NB4 (cell line): ENCODE measurements around the gene GIMD1.

Source experiments
- DNase-seq: peaks from one replicate; pipeline ENCODE4 v3.0.0; 2010; ENCODE audit warnings: low read depth
- H3K4me3 ChIP-seq: one replicate; pipeline ENCODE4 v1.5.1; 2011; ENCODE audit warnings: mild to moderate bottlenecking, low read depth, low read length, moderate library complexity
- MYC ChIP-seq: IDR thresholded peaks from 2 replicates; pipeline ENCODE4 v1.6.1; 2011; ENCODE audit warnings: low read depth, low read length
- POLR2A ChIP-seq: IDR thresholded peaks from 2 replicates; pipeline ENCODE4 v1.6.1; 2011; ENCODE audit warnings: mild to moderate bottlenecking; ENCODE audit not compliant: insufficient read length; ENCODE audit errors: extremely low read depth
- TF ChIP-seq, protein P1 (sequence below): IDR thresholded peaks from one replicate; pipeline ENCODE4 v1.5.1; 2012; ENCODE audit warnings: low read depth, low read length
- TF ChIP-seq, protein P2 (sequence below): IDR thresholded peaks from 2 replicates; pipeline ENCODE4 v1.6.1; 2011; ENCODE audit warnings: low read depth, low read length

Gene GIMD1

DNA sequence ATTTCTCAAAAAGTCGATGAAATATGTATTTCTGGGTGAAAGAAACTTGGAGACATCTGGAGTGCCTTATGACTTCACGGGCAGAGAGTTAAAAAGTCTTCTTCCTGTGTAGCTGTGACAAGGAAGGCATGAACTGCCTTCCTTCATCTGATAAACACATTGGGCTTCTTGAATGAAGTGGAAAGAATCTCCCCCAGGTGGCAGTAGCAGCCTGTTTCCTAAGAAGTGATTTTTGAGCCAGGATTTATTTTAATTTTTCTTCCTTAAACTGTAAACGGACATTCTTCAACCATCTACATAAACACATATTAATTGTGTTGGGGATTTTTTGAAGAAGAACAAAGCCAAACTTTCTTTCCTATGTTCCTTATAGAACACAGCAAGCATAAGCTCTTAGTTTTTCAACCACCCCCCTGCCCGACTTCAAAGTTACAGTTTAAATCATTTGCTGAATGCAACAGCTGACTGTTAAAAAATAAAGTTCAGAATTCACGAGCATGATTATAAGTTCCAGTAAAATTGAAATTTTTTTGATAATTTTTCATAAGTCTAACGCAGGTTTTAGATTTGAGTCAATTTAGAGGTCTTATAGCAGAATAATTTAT, 980 bp upstream of the GIMD1 start:
- TF ChIP-seq, protein P1, sequence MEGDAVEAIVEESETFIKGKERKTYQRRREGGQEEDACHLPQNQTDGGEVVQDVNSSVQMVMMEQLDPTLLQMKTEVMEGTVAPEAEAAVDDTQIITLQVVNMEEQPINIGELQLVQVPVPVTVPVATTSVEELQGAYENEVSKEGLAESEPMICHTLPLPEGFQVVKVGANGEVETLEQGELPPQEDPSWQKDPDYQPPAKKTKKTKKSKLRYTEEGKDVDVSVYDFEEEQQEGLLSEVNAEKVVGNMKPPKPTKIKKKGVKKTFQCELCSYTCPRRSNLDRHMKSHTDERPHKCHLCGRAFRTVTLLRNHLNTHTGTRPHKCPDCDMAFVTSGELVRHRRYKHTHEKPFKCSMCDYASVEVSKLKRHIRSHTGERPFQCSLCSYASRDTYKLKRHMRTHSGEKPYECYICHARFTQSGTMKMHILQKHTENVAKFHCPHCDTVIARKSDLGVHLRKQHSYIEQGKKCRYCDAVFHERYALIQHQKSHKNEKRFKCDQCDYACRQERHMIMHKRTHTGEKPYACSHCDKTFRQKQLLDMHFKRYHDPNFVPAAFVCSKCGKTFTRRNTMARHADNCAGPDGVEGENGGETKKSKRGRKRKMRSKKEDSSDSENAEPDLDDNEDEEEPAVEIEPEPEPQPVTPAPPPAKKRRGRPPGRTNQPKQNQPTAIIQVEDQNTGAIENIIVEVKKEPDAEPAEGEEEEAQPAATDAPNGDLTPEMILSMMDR, result peak; percentile 61
- TF ChIP-seq, protein P2, sequence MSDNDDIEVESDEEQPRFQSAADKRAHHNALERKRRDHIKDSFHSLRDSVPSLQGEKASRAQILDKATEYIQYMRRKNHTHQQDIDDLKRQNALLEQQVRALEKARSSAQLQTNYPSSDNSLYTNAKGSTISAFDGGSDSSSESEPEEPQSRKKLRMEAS, result peak; percentile 50
- TF ChIP-seq MYC (peak; percentile 38; the same call in 1 of the 2 replicates), POLR2A (no peak)
- no peak overlapping the region for H3K4me3 ChIP-seq
- peak; percentile 85 for DNase-seq

DNA sequence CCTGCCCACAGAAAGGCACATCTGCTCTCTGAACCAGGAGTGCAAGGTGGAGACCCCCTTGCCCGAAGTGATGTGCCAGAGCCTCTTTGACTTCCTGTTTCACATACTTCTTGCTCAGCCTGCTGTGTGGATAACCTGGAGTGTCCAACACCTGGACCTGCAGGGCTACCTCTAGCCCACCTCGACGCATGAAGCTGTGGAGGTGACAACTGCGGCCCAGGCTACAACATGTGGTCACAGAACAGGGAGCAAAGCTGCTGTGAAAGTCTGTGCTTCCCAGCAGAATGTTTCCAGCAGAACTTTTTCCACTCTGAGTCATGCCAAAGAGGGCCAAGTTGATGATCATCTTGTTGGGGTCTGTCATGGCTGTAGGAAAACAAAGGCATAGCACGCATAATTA, 1.5 kb downstream of the GIMD1 start:
- no peak for DNase-seq
- TF ChIP-seq, protein P1, result no peak
- TF ChIP-seq, protein P2, result no peak
- TF ChIP-seq POLR2A (no peak), MYC (no peak)
- no peak overlapping the region for H3K4me3 ChIP-seq

DNA sequence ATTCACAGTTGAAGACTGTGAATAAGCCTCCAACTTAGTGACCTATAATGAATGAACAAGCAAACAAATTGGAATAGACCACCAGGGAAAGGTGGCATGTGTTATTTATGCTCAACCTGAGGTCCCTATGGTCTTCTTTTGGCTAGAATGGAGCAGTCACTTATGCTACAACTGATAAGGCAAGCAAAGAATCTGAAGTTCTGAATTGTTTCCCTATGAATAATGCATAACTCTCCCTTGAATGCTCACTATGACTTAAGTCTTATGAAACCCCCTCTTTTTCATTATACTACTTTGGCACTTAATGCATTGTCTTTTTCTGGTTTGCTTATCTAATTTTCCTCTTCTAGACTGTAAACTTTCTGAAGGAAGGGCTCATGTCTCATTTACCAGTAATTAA, 2.6 kb downstream of the GIMD1 start:
- TF ChIP-seq, protein P1, result no peak
- TF ChIP-seq, protein P2, result no peak
- TF ChIP-seq MYC, result no peak
- no peak for TF ChIP-seq POLR2A
- DNase-seq, result no peak
- H3K4me3 ChIP-seq, result no peak overlapping the region

DNA sequence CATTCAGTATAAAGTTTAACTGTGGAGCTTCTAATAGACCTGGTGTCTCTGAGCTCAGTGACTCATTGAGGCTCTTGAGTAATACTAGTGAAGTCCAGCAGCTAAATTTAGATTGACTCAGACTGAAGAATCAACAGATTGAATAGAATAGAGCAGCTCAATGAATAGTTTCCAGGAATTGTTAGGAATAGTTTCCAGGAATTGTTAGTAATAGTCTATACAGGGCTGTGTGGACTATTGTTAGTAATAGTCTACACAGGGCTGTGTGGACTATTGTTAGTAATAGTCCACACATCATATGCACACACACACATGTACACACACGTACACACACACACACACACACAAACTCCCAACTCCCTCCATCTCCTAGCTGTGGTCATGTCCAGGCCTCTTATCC, 3.0 kb downstream of the GIMD1 start:
- TF ChIP-seq, protein P2, result no peak
- TF ChIP-seq POLR2A (no peak), MYC (no peak)
- TF ChIP-seq, protein P1, result no peak
- DNase-seq, result peak; percentile 77
- H3K4me3 ChIP-seq, result no peak overlapping the region

DNA sequence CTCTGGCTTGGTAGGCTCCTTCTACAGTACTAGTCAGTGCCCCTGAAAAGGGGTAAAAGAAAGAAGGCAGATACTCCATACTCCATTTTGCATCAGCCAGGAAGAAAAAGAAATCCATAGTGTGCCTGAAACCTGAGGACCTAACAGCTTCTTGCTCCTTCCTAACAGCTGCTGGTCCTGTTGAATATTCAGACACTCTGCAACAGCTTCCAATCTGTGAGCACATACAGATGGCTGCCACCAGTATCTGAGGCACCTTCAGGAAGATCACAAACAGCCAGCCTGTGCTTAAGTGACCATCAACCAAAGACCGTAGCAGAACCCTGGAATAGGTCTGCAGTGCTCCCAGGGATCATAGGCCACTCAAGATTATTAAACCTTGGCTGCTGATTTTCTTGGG, 4.3 kb downstream of the GIMD1 start:
- TF ChIP-seq POLR2A, result no peak
- TF ChIP-seq, protein P1, result no peak
- TF ChIP-seq MYC, result no peak
- TF ChIP-seq, protein P2, result no peak
- H3K4me3 ChIP-seq, result no peak overlapping the region
- no peak for DNase-seq
